ENCODE results near the gene DUOX1. TPM values are rescaled to one million over a fixed set of nuclear protein-coding genes. Genes with fewer than 3 reads are reported as not detected.
"Not testable (repeated sequence)": the region's sequence is repeated elsewhere in the genome, so short reads cannot be mapped to it uniquely, and the experiment has no call there.

DUOX1 gene
- polyA plus RNA-seq, 1 donor (not counting 4 experiments of a cell fraction or from before 2014, with no cell fraction given), result 16.3 TPM

GRCh38 chr15:45134682-45135604, 5.1 kb downstream of the DUOX1 start:
- H3K36me3 ChIP-seq (ENCODE audit: control insufficient read depth in 2 of 2, extremely low read depth in 1 of 2, insufficient read depth in 2 of 2, low read length in 2 of 2), result peaks cover 7 to 18% of the 10 kb centered on the region in 2 experiments
- no peaks in the 10 kb centered on the region for H3K9me3 ChIP-seq (ENCODE audit: control insufficient read depth, low read depth, low read length)
- peaks cover 4% of the 10 kb centered on the region for H3K79me2 ChIP-seq (ENCODE audit: control insufficient read depth, insufficient read depth, low read length)
- H3K4me3 ChIP-seq (ENCODE audit: control insufficient read depth in 2 of 3, extremely low read depth in 1 of 3, insufficient read depth in 2 of 3, low read depth in 1 of 3, low read length in 3 of 3), result no peak overlapping the region
- H3K4me2 ChIP-seq (ENCODE audit: control insufficient read depth, extremely low read depth, insufficient read depth, low read depth, low read length), result no peak overlapping the region
- dilution Hi-C loops (cut with MboI; ENCODE audit: extremely low pct_ligation_motif_present, low sequenced_read_pairs), result no loop called here
- DNase-seq (ENCODE audit: low read depth, low spot score) (no peak), FAIRE-seq (no peak)
- H2AFZ ChIP-seq (ENCODE audit: control insufficient read depth, low read length), result no peak overlapping the region
- no peak overlapping the region for H3K9ac ChIP-seq (ENCODE audit: control insufficient read depth, extremely low read depth, insufficient read depth, low read length)
- TF ChIP-seq EZH2 (IDR thresholded peaks at IDR 0.05; ENCODE audit: low read length), result no peak
- TF ChIP-seq CTCF (optimal IDR thresholded peaks at IDR 0.05 in 1 of 3, IDR thresholded peaks at IDR 0.05 in 1 of 3, conservative IDR thresholded peaks at IDR 0.05 in 1 of 3; ENCODE audit: extremely low read depth in 1 of 3, insufficient read depth in 2 of 3, low read length in 3 of 3), result peak in 1 of 3 experiments; percentile 30
- no peak overlapping the region for H3K27ac ChIP-seq (ENCODE audit: control insufficient read depth, insufficient read depth, low read length)
- no peaks in the 10 kb centered on the region for H4K20me1 ChIP-seq (ENCODE audit: control insufficient read depth, extremely low read depth, insufficient read depth, low read length)
- peaks cover 28% of the 10 kb centered on the region for H3K4me1 ChIP-seq (ENCODE audit: control insufficient read depth, extremely low read depth, insufficient read depth, low read length)
- no peaks in the 10 kb centered on the region for H3K9me1 ChIP-seq (ENCODE audit: control insufficient read depth, extremely low read depth, insufficient read depth, low read length)
- no peaks in the 10 kb centered on the region for H3K27me3 ChIP-seq (ENCODE audit: control insufficient read depth, extremely low read depth, insufficient read depth, low read length)

GRCh38 chr15:45135705-45136377, 6.0 kb downstream of the DUOX1 start:
- H3K9ac ChIP-seq (ENCODE audit: control insufficient read depth, extremely low read depth, insufficient read depth, low read length); DNase-seq (ENCODE audit: low read depth, low spot score); H3K9me1 ChIP-seq (ENCODE audit: control insufficient read depth, extremely low read depth, insufficient read depth, low read length); H3K27ac ChIP-seq (ENCODE audit: control insufficient read depth, insufficient read depth, low read length); dilution Hi-C loops (cut with MboI; ENCODE audit: extremely low pct_ligation_motif_present, low sequenced_read_pairs); H3K4me2 ChIP-seq (ENCODE audit: control insufficient read depth, extremely low read depth, insufficient read depth, low read depth, low read length); FAIRE-seq; H3K79me2 ChIP-seq (ENCODE audit: control insufficient read depth, insufficient read depth, low read length); H3K9me3 ChIP-seq (ENCODE audit: control insufficient read depth, low read depth, low read length); H4K20me1 ChIP-seq (ENCODE audit: control insufficient read depth, extremely low read depth, insufficient read depth, low read length); H3K27me3 ChIP-seq (ENCODE audit: control insufficient read depth, extremely low read depth, insufficient read depth, low read length); H3K4me3 ChIP-seq (ENCODE audit: control insufficient read depth in 2 of 3, extremely low read depth in 1 of 3, insufficient read depth in 2 of 3, low read depth in 1 of 3, low read length in 3 of 3); H2AFZ ChIP-seq (ENCODE audit: control insufficient read depth, low read length): not testable (repeated sequence)
- peaks cover 7 to 22% of the 10 kb centered on the region in 2 experiments for H3K36me3 ChIP-seq (ENCODE audit: control insufficient read depth in 2 of 2, extremely low read depth in 1 of 2, insufficient read depth in 2 of 2, low read length in 2 of 2)
- peaks cover 22% of the 10 kb centered on the region for H3K4me1 ChIP-seq (ENCODE audit: control insufficient read depth, extremely low read depth, insufficient read depth, low read length)

Data from keratinocyte (primary cell).